Measurements from ENCODE around the gene PCSK4. TPM values are rescaled to one million over a fixed set of nuclear protein-coding genes. Genes with fewer than 3 reads are reported as not detected.

PCSK4 gene
- total and polyA plus RNA-seq, 9 of the 15 experiments (the other 6 are each of a cell fraction or from before 2014, with no cell fraction given) = 0.01 to 9.1 (median 2.1) TPM; not detected in 1

DNA sequence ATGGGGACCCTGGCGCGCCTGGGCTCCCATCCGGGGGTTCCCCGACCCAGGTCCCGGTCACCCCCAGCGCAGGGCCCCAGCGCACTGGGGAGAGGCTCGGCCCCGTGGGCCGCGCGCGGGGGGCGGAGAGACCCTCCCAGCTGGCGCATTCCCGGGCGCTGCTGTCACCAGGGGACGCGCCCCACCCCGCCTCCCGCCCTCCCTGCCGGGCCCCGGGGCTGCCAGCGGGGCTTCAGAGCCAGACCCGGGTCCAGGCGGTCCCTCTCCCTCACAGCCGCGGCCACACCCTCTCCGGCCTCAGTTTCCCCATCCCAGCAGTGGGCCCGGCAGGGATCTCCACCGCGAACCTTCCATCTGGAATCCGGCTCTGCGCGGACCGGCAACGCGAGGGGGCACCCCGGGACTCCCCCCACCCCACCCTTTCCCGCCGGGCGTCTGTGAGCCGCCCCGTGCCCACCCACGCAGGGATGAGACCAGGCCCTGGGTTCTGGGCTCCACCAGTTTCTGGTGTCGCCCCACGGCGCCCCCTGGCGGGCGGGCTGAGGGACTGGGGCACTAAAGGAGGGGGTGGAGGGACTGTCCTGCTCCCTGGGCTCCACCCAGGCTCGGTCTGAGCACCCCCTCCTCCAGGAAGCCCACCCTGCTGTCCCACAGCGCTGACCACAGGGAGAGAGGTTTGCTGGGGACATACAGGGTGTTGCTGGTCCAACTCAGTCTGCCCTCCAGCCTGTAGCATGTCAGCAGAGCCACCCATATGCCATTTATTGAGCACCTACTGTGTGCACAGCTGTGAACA, 23.5 kb upstream of the PCSK4 start (continued):
- TF ChIP-seq THRAP3 (IDR thresholded peaks at IDR 0.05; ENCODE audit: borderline replicate concordance) (no peak), EGR1 (conservative IDR thresholded peaks at IDR 0.05) (peak; percentile 95), EP400 (IDR thresholded peaks at IDR 0.05) (no peak), SPI1 (IDR thresholded peaks at IDR 0.05; ENCODE audit: borderline replicate concordance, low read depth, low read length) (no peak), FOXK2 (conservative IDR thresholded peaks at IDR 0.05 in 1 of 2, IDR thresholded peaks at IDR 0.05 in 1 of 2; ENCODE audit: low read depth in 2 of 2) (no peak), GABPA (tag; conservative IDR thresholded peaks at IDR 0.05; ENCODE audit: low read depth) (no peak), MAFG (tag; conservative IDR thresholded peaks at IDR 0.05) (no peak), BHLHE40 (IDR thresholded peaks at IDR 0.05; ENCODE audit: low read length) (no peak), PHB2 (IDR thresholded peaks at IDR 0.05; ENCODE audit: low read depth) (no peak), NCOA6 (IDR thresholded peaks at IDR 0.05) (no peak)
- TF ChIP-seq, protein P1, sequence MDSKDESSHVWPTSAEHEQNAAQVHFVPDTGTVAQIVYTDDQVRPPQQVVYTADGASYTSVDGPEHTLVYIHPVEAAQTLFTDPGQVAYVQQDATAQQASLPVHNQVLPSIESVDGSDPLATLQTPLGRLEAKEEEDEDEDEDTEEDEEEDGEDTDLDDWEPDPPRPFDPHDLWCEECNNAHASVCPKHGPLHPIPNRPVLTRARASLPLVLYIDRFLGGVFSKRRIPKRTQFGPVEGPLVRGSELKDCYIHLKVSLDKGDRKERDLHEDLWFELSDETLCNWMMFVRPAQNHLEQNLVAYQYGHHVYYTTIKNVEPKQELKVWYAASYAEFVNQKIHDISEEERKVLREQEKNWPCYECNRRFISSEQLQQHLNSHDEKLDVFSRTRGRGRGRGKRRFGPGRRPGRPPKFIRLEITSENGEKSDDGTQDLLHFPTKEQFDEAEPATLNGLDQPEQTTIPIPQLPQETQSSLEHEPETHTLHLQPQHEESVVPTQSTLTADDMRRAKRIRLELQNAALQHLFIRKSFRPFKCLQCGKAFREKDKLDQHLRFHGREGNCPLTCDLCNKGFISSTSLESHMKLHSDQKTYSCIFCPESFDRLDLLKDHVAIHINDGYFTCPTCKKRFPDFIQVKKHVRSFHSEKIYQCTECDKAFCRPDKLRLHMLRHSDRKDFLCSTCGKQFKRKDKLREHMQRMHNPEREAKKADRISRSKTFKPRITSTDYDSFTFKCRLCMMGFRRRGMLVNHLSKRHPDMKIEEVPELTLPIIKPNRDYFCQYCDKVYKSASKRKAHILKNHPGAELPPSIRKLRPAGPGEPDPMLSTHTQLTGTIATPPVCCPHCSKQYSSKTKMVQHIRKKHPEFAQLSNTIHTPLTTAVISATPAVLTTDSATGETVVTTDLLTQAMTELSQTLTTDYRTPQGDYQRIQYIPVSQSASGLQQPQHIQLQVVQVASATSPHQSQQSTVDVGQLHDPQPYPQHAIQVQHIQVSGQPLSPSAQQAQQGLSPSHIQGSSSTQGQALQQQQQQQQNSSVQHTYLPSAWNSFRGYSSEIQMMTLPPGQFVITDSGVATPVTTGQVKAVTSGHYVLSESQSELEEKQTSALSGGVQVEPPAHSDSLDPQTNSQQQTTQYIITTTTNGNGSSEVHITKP (IDR thresholded peaks at IDR 0.05; ENCODE audit: partially characterized antibody) = peak; percentile 25
- TF ChIP-seq, protein P2, sequence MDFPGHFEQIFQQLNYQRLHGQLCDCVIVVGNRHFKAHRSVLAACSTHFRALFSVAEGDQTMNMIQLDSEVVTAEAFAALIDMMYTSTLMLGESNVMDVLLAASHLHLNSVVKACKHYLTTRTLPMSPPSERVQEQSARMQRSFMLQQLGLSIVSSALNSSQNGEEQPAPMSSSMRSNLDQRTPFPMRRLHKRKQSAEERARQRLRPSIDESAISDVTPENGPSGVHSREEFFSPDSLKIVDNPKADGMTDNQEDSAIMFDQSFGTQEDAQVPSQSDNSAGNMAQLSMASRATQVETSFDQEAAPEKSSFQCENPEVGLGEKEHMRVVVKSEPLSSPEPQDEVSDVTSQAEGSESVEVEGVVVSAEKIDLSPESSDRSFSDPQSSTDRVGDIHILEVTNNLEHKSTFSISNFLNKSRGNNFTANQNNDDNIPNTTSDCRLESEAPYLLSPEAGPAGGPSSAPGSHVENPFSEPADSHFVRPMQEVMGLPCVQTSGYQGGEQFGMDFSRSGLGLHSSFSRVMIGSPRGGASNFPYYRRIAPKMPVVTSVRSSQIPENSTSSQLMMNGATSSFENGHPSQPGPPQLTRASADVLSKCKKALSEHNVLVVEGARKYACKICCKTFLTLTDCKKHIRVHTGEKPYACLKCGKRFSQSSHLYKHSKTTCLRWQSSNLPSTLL (IDR thresholded peaks at IDR 0.05) = no peak
- TF ChIP-seq, protein P3, sequence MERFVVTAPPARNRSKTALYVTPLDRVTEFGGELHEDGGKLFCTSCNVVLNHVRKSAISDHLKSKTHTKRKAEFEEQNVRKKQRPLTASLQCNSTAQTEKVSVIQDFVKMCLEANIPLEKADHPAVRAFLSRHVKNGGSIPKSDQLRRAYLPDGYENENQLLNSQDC (CRISPR knock-in tag; IDR thresholded peaks at IDR 0.05) = no peak
